HG02610 (cell line): ENCODE measurements around the gene GNAQ.

Experiments
- ATAC-seq: cut with Tn5 transposase; IDR thresholded peaks from one replicate; pipeline ENCODE4 v1.9.1; 2021; ENCODE audit warnings: mild to moderate bottlenecking, moderate library complexity; ENCODE audit not compliant: unreplicated experiment

Gene GNAQ

DNA sequence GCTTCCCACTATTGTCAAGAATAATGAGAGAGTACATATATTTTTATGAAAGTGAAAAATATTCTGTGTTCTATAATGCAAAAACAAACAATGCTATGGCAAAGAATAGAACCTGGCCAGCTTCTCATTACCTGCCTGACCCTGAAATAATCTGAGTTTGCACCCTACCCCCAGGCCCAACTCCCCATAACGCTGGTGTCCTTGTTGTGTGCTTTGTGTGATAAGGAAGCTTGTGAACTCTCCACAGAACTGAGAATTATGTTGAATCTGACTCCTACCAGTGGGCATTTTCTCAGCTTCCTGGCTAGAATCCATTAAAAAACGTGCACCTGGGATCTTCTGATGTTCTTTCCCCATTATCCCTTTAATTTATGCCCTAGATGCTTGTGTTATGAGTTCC, 205.5 kb downstream of the GNAQ start:
- no peak for ATAC-seq

DNA sequence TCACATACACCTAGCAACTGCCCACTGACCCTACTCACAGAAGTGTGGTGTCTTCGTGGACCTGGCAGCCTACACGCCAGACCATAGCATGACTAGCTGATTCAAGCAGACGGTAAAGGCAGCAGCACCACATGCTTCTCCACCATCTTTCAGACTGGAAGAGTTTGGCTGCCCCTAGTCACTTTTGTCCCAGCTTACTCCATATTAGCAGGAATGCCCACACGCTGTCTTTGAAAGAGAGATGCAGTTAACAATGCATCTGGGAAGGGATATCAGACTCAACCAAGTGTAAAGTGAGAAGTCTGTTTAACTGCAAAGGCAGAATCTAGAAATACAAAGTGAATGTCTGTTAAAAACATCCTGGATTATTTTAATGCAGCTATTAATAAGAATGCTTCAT, 206.2 kb downstream of the GNAQ start:
- ATAC-seq = no peak

DNA sequence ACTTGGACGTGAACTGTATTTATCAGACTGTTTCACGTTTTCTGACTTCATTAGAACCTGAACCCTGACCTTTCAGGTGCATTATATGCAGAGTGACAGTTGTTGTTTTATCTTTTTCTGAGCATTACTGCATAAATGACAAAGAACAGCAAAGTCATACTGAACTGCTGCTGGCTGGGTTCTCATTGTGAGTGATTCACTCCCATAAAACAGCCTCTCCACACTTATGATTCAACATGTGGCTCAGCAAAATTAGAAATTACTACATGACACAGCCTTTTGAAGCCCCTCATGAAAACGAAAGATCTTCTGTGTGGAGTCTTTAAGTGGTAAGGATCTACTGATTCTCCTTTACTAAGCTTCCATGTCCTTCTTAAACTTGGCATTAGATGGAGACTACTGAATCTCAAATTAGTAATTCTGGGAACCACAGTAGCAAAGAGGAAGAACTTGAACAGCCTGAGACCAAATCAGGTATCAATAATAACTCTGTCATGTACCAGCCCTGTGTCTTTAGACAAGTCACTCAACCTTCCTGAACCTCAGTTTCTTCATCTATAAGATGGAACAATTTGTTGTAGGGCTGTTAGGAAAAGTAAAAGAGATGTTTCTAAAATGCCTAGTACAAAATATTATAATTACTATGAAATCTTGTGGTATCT, 211.2 kb downstream of the GNAQ start:
- ATAC-seq = no peak

DNA sequence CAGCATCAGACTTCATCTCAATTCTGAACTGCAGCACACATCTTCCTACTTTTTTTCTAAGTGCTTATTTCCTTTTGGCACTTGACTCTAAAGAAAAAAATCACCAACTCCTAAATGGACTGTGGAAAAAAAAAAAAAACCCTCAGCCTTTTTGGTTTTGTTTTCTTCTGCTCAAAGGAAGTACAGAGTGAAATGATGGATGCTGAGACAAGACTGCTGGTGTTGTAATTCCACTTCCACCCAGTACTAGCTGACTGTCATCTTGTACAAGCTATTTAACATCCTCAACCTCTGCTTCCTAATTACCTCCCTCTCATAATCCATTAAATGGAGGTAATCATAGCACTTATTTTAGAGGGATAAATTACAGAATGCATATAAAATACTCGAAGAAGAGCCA, 212.0 kb downstream of the GNAQ start:
- ATAC-seq = no peak

DNA sequence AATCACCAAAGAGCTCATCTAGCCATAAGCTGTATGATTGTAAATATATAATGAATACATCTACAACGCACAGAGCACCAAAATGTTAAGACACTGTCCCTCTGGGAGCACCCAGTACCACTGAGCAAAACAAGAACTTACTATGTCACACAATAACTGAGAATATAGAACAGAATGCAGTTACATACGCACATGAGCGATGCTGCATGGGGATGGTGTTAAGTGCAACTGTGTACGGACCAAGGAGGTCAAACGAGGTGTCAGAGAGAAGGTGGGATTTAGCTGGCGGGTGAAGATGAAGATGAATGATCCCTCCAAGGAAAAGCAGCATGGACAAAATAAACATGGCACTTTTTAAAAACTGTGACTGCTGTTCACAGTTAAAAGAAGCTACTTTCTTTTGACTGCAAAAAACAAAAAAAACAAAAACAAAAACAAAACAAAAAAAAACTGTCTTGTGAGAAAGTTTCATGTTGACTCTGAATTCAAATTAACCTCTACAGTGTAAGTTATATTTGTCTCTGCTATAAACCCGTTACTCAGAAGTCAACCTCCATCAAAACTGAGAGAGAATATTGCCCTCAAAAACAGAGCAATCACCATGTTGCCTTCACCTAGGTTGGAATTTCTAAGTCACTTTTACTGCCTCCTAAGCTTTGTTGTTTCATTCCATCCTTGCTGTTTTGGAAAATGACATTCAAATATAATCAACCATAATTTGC, 213.9 kb downstream of the GNAQ start:
- peak; percentile 45 for ATAC-seq

DNA sequence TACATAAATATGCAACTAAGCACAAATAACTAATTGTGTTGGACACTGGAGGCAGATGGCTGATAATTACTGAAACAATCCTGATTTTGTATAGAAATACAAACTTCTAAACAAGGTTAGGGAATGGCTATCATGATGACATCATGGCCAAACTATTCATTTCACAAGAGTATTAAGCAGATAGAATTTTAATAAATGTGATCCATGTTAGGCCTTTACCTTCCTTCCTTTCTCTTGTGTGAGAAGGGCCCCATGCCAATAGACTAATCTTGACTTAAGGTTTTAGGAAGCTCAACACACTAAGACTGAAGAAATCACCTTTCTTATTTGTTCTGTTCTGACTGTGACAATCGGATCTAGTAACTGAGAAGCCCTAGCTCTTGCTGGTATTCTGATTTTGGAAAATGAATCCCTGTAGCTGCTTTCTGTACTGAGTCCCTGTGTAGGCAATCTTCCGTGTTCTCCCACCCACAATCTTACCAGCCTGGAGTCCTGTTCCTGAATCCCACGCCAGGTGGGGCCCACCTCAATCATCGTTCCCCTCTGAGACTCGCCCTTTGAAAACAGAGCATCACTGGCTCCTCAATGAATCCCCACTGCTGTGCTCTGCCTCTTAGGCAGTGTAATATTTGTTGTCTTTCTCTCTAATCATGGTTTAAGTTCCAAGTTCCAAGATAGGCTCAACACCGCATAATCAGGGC, 214.8 kb downstream of the GNAQ start:
- ATAC-seq = no peak

DNA sequence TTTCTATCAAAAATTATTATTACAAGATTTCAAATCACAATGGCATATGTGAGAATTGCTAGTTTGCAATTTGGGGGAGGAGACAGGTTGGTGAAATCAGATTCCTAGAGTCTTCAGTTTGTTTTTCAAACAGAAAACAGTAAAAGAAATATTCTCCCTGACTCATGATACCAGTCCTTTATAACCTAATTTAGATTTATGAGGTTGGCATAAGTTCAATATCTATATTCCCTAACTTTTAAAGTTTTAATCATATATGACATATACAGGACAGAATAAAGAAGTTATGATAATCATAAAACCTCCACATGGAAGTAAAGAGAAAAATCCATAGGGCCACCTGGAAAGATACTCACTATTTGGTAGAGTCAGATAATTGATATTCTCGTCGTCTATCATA, 216.4 kb downstream of the GNAQ start:
- no peak for ATAC-seq

DNA sequence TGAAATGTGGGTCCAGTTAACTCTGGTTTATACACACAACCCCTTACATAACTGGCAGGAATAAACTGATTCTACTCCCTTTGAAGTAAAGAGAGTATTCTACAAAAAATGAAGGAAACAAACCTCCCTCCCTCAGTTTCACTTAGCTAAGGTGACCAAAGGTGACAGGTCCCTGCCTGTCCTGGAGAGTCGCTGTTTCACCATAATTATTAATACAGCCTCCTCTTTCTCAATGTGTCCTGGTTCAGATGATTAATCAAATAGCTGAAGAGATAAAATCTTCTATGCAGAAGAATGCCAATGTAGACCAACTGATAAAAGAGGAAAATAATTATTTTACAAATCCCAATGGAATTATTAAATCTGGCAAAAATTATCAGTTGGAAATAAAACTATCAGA, 219.8 kb downstream of the GNAQ start:
- ATAC-seq = no peak

DNA sequence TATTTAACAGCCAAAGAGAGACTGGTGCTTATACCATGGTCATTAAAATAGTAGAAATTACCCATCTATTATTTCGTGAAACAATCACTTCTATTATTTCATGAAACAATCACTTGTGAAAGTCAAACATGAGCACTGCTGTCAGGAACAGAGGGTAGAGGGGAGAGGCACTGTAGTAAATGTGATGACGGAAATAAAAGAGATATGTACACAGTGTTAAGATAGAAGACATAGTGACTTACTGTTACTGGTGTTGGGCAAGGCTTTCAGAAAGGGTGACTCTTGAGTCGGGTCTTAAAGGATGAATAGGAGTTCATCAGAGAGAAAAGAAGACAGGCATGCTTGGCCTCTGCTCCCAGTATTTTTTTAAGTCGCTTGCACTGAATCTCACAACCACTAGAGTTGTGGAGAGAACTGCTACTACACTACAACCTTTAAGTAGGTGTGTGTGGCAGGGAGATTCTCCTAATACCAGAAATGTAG, 220.9 kb downstream of the GNAQ start:
- ATAC-seq = no peak

DNA sequence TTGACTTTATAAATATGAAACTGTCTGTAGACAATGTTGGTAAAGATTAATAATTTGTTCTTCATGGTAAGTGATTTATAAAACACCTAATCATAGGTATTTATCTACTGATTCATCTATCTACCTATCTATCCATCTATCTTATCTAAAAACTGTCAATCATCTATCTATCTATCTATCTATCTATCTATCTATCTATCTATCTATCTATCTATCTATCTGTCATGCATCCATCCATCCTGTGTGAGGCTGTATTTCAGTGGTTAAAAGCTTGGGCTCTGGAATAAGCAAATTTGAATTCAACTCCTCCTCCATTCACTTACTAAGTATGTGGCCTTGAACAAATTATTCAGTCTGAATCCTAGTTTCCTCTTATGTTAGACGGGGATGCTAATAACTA, 221.6 kb downstream of the GNAQ start:
- ATAC-seq = no peak

DNA sequence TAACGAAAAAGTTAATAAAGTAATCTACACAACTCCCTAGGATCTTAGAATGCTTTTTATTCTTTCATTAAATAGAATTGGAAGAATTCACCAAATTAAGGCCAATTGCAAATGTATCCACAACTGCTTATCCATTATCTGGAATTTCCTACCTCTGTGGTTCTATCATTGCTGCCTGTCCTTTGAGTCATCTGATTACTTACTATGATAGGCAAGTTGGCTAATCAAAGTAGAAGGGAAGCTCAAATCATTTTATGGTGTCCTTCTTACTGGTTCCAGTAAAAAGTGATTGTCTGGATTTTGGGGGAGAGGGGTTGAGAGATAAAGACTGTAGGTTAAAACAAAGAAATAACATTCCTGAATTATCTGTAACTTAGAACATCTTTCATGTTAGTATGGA, 222.1 kb downstream of the GNAQ start:
- ATAC-seq = no peak

DNA sequence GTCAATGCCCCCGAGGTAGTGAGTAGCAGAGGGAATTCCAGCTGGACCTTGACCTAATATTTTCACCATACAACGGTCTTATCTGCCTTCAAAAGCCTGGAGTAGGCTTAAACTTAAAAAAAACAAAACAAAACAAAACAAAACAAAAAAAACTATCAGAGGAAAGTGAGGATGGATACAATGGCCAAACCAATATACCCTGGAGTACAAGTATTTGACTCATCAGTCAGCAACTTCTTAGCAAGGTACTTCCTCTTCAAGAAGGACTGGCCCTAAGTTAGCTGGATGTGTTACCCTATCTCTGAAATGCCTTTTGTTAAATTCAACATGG, 222.9 kb downstream of the GNAQ start:
- ATAC-seq = no peak

DNA sequence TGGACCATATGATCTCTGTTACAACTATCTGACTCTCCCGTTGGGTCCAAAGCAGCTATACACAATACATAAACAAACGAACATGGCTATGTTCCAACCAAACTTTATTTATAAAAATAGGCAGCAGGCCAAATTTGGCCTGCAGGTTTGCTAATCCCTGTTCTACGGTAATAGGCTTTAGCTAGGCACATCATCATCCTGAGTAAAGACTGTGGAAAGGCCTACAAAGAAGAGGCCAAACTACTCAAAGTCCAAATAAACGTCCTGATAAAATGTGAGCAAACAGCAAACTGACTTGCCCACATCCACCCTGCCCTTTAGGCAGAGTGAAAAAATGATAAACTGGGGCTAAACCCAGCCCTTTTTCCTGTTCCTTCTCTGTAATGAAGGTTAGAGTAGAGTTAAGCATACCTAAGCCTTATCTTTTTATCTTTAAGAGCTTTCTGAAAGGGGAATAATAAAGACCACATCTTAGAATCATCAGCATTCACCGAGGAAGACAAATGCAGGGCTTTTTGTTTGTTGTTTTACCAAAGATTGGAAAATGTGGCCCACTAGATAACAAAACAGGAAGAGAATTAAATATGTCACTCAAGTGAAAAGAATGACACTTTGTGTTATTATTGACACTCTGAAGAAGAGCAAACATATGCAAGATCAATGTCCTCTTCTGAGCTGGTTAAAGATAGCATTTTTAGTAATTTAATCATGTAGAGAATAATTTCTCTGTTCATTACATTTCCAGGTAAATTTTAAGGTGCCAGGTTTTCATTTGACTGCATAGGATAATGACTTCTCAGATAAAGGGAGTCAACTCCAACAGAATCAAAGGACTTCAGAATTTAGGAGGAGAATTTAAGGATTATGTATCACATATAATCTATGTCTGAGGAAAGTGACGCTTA, 223.5 kb downstream of the GNAQ start:
- no peak for ATAC-seq

DNA sequence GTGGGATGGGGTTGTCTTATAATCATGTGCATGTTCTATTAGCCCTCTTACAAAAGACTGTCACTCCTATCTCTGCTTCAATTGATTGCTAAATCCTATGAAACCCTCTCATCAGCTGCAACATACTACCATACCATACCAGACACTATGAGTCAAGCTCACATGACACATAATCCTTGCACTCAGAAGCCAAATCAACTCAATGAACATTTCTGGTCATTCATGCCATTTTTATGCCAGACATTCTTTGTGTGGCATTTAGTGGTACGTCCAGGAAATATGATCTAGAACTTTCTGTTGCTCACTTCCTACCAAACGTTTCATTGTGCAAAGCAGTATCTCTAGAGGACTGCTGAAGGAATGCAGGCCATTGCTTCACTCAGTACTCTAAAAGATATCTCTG, 224.3 kb downstream of the GNAQ start:
- ATAC-seq = no peak

DNA sequence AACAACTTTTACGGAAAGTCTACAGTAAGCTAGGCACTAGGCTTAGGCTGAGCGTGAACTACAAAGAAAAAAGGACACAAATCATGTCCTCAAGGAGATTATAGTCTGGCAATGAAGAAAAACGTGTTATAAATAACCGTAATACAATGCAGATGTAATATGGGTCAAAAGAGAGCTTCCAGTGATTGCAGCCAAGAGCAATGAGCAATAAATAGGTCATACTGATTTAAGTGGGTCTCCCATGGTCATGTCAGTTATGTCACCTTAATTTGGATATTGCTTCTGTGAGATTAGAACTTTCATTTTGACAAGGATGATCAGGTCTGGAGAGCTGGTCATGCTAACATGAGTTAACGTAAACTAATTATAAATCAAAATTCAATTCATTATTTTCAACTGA, 224.9 kb downstream of the GNAQ start:
- no peak for ATAC-seq

DNA sequence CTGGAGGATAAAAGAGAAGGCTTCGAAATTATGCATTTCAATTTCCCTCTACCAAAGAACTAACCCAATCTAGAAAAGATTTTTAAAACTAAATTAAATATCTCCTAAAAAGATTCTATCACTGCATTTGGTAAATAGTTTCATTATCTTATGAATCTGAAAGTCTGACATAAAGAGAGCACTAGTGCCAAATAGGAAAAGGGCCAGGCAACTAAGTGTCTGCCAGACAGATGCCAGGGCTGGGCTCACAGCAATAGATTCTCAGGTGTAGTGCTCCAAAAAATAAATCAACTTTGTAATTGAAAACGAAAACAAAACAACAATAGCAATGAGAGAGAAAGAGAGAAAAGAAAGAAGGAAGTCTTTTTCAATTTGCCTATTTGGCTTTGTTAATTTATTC, 225.8 kb downstream of the GNAQ start:
- ATAC-seq = no peak

DNA sequence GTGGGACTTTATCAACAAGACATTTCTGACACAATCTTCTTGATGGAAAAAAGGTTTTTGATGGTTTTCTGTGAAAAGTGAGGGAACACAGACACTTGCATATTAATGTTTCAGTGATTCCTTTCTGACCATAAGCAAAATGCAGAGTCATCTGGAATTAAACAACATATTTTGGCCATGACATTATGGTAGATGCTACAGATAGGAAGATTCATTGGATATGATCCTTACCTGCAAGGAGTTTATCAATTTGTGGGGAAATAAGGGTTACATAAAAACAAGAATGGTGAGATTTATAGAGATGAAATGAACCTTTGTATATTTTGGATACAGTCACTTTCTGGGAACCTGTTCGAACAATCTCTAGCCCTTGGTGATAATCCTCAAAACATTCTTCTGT, 228.2 kb downstream of the GNAQ start:
- ATAC-seq = no peak

DNA sequence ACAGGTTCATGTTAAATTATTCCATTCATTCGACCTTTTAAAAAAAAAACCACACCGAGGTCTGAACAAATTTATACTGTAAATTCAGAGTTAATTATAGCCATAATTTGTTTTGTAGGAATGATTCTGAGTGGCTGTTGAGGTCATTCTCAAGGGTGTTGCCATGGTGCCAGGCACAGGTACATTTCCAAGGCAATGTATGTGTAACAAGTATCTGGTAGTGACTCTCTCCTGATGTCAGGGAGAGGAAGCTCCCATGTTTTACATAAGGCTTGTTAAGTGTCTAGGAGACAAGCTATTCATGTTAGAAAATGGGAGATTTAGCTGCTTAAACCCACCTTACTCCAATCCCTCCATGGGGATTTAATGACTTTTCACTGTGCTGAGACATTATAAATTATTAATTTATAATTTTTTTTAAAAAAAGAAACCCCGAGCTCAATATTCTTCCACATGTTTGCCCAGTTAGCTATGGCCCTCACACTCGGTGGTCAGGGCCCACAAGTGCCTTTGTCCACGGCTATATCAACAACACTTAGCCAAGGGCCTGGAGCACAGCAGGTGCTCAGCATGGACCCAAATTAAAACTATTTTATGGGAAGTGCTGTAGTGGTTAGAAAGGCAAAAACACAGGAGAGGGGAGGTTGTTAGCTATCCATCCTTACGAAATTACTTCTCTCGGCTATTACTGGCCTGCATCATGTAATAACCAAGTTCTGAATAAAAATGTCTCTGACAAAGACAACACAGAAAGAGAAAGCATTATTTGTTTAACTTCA, 228.9 kb downstream of the GNAQ start:
- no peak for ATAC-seq

DNA sequence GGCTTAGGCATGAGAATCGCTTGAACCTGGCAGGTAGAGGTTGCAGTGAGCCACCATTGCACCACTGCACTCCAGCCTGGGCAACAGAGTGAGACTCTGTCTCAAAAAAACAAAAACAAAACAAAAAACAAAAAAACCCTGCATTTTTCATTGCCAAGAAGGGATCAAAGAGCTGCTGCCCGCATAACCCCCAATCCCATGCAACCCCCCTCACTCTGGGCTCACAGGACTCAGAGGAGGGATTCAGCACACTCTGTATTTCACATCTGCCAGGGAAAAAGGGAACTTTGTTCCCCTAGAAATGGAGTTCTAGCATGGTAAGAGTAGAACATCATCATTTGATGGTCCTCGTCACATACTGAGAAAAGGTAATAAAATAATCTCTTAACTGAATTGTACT, 229.5 kb downstream of the GNAQ start:
- ATAC-seq = no peak

DNA sequence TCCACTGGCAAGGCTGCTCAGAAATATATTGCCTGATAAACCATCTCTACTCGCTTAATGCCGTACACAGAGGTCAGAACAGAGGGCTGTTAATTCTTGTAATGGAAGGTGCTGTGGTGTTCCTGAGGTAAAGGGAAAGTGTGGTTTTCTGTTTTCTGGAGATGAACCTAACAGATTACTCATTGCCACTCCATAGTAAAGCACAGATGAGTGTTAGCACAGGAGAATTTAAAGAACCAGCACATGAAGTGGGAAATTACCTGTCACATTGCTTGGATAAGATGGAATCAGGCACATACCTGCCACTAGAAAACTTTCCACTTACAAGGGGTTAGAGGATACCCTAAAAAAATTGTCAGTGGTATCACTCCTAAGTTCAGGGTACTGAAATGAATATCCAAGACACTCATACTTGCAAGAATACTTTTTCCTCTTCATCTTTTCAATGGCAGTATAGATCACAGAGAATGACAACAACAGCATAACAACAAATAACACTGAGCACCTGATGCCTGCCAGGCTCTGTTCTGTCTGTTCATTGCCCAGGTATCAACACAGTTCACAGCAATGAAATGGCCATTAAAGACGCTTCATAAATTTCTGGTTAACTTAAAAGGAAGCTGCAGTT, 230.6 kb downstream of the GNAQ start:
- no peak for ATAC-seq
